Erythroblast (primary cell): ENCODE measurements around the gene TNFRSF25.
"Not testable (repeated sequence)": the region's sequence is repeated elsewhere in the genome, so short reads cannot be mapped to it uniquely, and the experiment has no call there.

Experiments used
- DNase-seq, 2 experiments: peaks; one replicate each; lab custom pipeline; 2025; lab: John Stamatoyannopoulos, UW
- GATA1 ChIP-seq: IDR thresholded peaks from 2 replicates; pipeline ENCODE4 v1.6.1; 2011; ENCODE audit warnings: low read depth, mild to moderate bottlenecking, control low read depth, low read length, moderate library complexity
- POLR2A ChIP-seq: IDR thresholded peaks from 2 replicates; pipeline ENCODE4 v1.6.1; 2011; ENCODE audit warnings: mild to moderate bottlenecking, low read length

Gene TNFRSF25

GRCh38 chr1:6464915-6465314, 1.1 kb downstream of the TNFRSF25 start:
- TF ChIP-seq POLR2A (no peak), GATA1 (no peak)
- no peak for DNase-seq

- peak in 1 of 2 experiments; percentile 22 for DNase-seq
- TF ChIP-seq GATA1 = no peak
- TF ChIP-seq POLR2A = no peak
Observed at GRCh38 chr1:6464514-6464836, 1.5 kb downstream of the TNFRSF25 start.

- TF ChIP-seq POLR2A (no peak), GATA1 (no peak)
- DNase-seq = no peak
Observed at GRCh38 chr1:6463120-6463412, 2.9 kb downstream of the TNFRSF25 start.

- DNase-seq = peak in 1 of 2 experiments; percentile 24
- TF ChIP-seq GATA1 (no peak), POLR2A (no peak)
Observed at GRCh38 chr1:6462412-6463119, 3.4 kb downstream of the TNFRSF25 start.

- DNase-seq = no peak
- TF ChIP-seq POLR2A (no peak), GATA1 (no peak)
Observed at GRCh38 chr1:6461538-6462411, 4.2 kb downstream of the TNFRSF25 start.

GRCh38 chr1:6461051-6461530, 4.9 kb downstream of the TNFRSF25 start:
- DNase-seq = no peak
- no peak for TF ChIP-seq GATA1
- TF ChIP-seq POLR2A = no peak

GRCh38 chr1:6460301-6461050, 5.5 kb downstream of the TNFRSF25 start:
- TF ChIP-seq POLR2A (no peak), GATA1 (no peak)
- no peak for DNase-seq

GRCh38 chr1:6459850-6460265, 6.1 kb downstream of the TNFRSF25 start:
- no peak for DNase-seq
- no peak for TF ChIP-seq GATA1
- no peak for TF ChIP-seq POLR2A

- DNase-seq = no peak
- no peak for TF ChIP-seq GATA1
- TF ChIP-seq POLR2A = no peak
Observed at GRCh38 chr1:6456800-6457466, 9.0 kb downstream of the TNFRSF25 start.

GRCh38 chr1:6455752-6456520, 10.0 kb downstream of the TNFRSF25 start:
- not testable (repeated sequence) for DNase-seq

GRCh38 chr1:6454856-6455751, 10.9 kb downstream of the TNFRSF25 start:
- DNase-seq = peak; percentile 38 to 44
- TF ChIP-seq GATA1 (no peak), POLR2A (no peak)

GRCh38 chr1:6453895-6454855, 11.8 kb downstream of the TNFRSF25 start:
- DNase-seq = peak; percentile 28 to 29
